Gastroesophageal sphincter (tissue), 4 donors: ENCODE data around the gene KCNJ1. TPM values are rescaled to one million over a fixed set of nuclear protein-coding genes. Genes with fewer than 3 reads are reported as not detected.

Source experiments
- ATAC-seq: fragments of 150-250 bp; one replicate; pipeline ENCODE4 v1.9.1; 2016; ENCODE audit warnings: mild to moderate bottlenecking, moderate library complexity
- H3K27ac ChIP-seq, 4 donors: fragments of 200-600 bp; sonication (generic) in 3 of 4; 1 replicate in 3 of 4; 2 replicates in 1 of 4; pipeline ENCODE4 v1.5.1; 2016 to 2019
- H3K27me3 ChIP-seq: fragments of 200-600 bp; sonication (generic); one replicate; pipeline ENCODE4 v1.5.1; 2019
- H3K36me3 ChIP-seq, 2 donors: fragments of 200-600 bp; sonication (generic); one replicate each; pipeline ENCODE4 v1.5.1; 2019; ENCODE audit warnings: control low read depth in 1 of 2
- H3K4me1 ChIP-seq, 3 donors: fragments of 200-600 bp; sonication (generic); 1 replicate in 2 of 3; 2 replicates in 1 of 3; pipeline ENCODE4 v1.5.1; 2016 to 2019; ENCODE audit warnings: control low read depth in 2 of 3
- H3K4me3 ChIP-seq, 2 donors: fragments of 200-600 bp; sonication (generic); one replicate each; pipeline ENCODE4 v1.5.1; 2019; ENCODE audit warnings: mild to moderate bottlenecking in 1 of 2, moderate library complexity in 1 of 2
- H3K9me3 ChIP-seq, 3 donors: fragments of 200-600 bp; sonication (generic); one replicate each; pipeline ENCODE4 v1.5.1; 2017 to 2019; ENCODE audit warnings: control low read depth in 2 of 3
- EP300 ChIP-seq: sonication (generic); formaldehyde crosslinking; IDR thresholded peaks from one replicate; pipeline ENCODE4 v1.6.1; 2017; ENCODE audit warnings: antibody characterized with exemption, mild to moderate bottlenecking
- POLR2A ChIP-seq, 2 donors: fragments of 450-650 bp; IDR thresholded peaks; one replicate each; pipeline ENCODE4 v1.6.1; 2017; ENCODE audit warnings: antibody characterized with exemption in 2 of 2, mild to moderate bottlenecking in 2 of 2, moderate library complexity in 1 of 2
- POLR2AphosphoS5 ChIP-seq: sonication (generic); formaldehyde crosslinking; IDR thresholded peaks from one replicate; pipeline ENCODE4 v1.6.1; 2017; ENCODE audit warnings: antibody characterized with exemption
- WGBS, 2 donors: methylation state at CpG; one replicate each; pipeline ENCODE4 v1.1.5; 2018; ENCODE audit warnings: low coverage in 1 of 2; 5-methylcytosine and 5-hydroxymethylcytosine counted together
- total RNA-seq, 4 donors: library from RNA; depleted of rRNA; stranded (reverse); fragments of >200 nt; gene quantifications; one replicate each; pipeline ENCODE4 v1.1.0, GENCODE V29; 2016
- TF ChIP-seq, protein P1 (sequence below), 4 experiments: fragments of 200-600 bp in 2 of 4; fragments of 450-650 bp in 2 of 4; sonication (generic) in 1 of 4; IDR thresholded peaks; one replicate each; pipeline ENCODE4 v1.5.1; 2017 to 2019; ENCODE audit warnings: antibody characterized with exemption in 4 of 4, mild to moderate bottlenecking in 2 of 4, moderate library complexity in 2 of 4

The KCNJ1 gene
- total RNA-seq, 4 donors from 2014 or later = 0.27 TPM; not detected in 3

DNA sequence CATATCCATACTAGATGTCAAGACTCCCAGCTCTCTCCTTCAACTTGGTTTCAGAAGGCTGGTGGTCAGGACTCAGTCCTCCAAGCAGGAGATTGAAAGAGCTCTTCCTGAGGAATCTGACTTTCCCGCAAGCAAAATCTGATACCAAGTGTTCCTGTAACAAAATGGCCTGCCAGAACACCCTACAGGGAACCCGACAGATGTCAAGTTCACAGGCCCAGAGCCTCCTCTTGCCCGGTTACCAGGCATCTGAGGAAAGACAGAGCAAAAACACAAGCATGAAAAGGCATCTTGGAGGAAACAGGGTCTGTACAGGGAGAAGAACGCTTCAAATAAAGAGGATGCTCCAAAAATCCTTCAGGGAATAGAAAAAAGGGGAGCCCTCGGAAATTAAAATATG lies 15.4 kb upstream of the KCNJ1 start:
- ATAC-seq = no peak
- 52 to 65% methylated on average over 3 to 5 of the region's 5 CpGs for WGBS, 2 donors
- H3K4me1 ChIP-seq = no peaks in the 10 kb centered on the region
- TF ChIP-seq, protein P1, sequence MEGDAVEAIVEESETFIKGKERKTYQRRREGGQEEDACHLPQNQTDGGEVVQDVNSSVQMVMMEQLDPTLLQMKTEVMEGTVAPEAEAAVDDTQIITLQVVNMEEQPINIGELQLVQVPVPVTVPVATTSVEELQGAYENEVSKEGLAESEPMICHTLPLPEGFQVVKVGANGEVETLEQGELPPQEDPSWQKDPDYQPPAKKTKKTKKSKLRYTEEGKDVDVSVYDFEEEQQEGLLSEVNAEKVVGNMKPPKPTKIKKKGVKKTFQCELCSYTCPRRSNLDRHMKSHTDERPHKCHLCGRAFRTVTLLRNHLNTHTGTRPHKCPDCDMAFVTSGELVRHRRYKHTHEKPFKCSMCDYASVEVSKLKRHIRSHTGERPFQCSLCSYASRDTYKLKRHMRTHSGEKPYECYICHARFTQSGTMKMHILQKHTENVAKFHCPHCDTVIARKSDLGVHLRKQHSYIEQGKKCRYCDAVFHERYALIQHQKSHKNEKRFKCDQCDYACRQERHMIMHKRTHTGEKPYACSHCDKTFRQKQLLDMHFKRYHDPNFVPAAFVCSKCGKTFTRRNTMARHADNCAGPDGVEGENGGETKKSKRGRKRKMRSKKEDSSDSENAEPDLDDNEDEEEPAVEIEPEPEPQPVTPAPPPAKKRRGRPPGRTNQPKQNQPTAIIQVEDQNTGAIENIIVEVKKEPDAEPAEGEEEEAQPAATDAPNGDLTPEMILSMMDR (IDR thresholded peaks at IDR 0.05) = no peak
- TF ChIP-seq POLR2A (IDR thresholded peaks at IDR 0.05) (no peak), EP300 (no peak), POLR2AphosphoS5 (no peak)
- no peak overlapping the region for H3K27ac ChIP-seq
- no peak overlapping the region for H3K4me3 ChIP-seq
- no peaks in the 10 kb centered on the region for H3K36me3 ChIP-seq
- H3K27me3 ChIP-seq = peaks cover 43% of the 10 kb centered on the region
- no peaks in the 10 kb centered on the region for H3K9me3 ChIP-seq

DNA sequence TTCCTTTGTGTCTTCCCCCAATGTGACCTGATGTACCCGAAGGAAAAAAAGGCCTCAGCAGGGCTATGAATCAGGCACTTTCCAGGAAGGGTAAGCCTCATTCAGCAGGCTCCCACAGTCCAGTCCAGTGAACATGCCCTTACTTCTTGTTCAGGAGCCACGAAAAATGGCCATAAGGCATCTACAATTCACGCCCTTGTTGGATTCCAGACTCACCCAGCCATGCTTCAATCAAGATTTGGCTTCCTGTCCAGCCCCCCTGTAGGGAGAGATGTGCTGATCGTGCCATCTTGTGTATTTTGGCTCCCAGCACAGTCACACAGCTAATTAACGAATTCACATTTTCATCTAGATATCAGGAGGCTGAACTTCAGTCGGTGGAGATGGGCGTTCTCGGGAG lies 14.1 kb upstream of the KCNJ1 start:
- ATAC-seq = no peak
- Histone ChIP-seq H3K4me3 (no peak overlapping the region), H3K4me1 (no peaks in the 10 kb centered on the region), H3K27me3 (peaks cover 43% of the 10 kb centered on the region), H3K36me3 (no peaks in the 10 kb centered on the region), H3K27ac (no peak overlapping the region), H3K9me3 (no peaks in the 10 kb centered on the region)
- TF ChIP-seq EP300 = no peak
- no peak for TF ChIP-seq POLR2AphosphoS5
- TF ChIP-seq, protein P1 (IDR thresholded peaks at IDR 0.05) = no peak
- TF ChIP-seq POLR2A (IDR thresholded peaks at IDR 0.05) = no peak
- 84 to 90% methylated on average over 7 to 8 of the region's 8 CpGs for WGBS, 2 donors

DNA sequence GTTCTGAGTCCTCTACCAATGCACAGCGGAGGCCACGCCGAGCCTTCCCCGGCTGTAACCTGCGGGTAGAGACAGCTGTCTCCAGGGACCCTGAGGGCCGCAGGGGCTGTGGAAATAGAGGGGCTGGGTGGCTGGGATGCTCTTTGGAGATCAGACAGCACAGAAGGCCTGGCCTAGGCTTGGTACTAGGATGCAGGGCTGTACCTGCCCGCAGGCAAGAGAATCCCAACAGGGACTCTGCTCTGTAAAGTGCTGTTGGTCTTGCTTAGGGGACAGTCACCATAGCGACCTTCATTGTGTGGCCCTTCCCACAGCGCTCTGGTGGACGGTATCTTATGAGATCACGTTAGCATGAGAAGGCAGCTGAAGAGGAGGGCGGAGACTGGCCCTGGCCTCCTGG lies 12.7 kb upstream of the KCNJ1 start:
- Histone ChIP-seq H3K4me1 (no peaks in the 10 kb centered on the region), H3K36me3 (no peaks in the 10 kb centered on the region), H3K27me3 (peaks cover 43% of the 10 kb centered on the region), H3K27ac (no peak overlapping the region), H3K9me3 (no peaks in the 10 kb centered on the region), H3K4me3 (no peak overlapping the region)
- ATAC-seq = no peak
- 82 to 88% methylated on average over 7 to 9 of the region's 12 CpGs for WGBS, 2 donors
- TF ChIP-seq POLR2AphosphoS5 = no peak
- no peak for TF ChIP-seq EP300
- TF ChIP-seq, protein P1 (IDR thresholded peaks at IDR 0.05) = no peak
- TF ChIP-seq POLR2A (IDR thresholded peaks at IDR 0.05) = no peak

DNA sequence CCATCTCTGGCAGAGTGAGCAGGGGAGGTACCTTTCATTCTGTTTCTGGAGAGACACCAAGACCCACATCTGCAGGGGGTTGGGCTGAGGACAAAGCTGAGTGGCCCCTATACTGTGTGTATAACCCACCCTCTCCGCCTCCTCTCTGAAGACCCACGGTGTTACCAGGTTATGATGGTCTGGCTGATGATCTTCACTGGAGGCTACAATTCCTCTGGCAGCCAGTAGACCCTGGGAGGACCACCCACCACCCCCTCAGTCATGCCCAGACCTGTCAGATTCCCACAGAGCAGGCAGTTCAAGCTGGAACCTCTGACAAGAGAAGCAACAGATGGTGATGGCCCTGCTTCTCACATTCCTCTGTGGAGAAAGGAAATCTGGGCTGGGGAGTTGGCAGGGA lies 11.4 kb upstream of the KCNJ1 start:
- no peak for ATAC-seq
- WGBS, 2 donors = 100% methylated on average over 1 of the region's 2 CpGs; no CpG with 5 or more reads in 1 of the 2 donors
- Histone ChIP-seq H3K4me3 (no peak overlapping the region), H3K27me3 (peaks cover 42% of the 10 kb centered on the region), H3K4me1 (no peaks in the 10 kb centered on the region), H3K36me3 (no peaks in the 10 kb centered on the region), H3K27ac (no peak overlapping the region), H3K9me3 (no peaks in the 10 kb centered on the region)
- TF ChIP-seq EP300 (no peak), POLR2A (IDR thresholded peaks at IDR 0.05) (no peak), POLR2AphosphoS5 (no peak)
- TF ChIP-seq, protein P1 (IDR thresholded peaks at IDR 0.05) = no peak

DNA sequence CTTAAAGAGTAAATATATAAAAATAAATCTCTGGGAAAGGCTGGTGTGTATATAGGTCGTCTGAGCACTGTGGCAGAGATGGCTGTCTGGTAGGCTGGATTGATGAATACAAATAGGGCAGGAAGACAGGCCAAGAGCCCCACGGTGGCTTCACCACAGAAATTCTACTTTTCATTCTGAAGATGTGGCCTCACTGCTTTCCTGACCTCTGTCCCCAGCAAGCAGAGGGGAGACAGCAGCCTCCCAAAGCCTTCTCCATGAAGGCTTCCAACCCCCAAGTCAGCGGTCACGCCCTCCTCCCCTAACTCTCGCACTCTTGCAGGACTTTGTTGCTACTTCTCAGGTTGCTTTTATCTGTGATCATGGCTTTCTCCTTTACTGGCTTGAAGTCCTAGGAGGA lies 10.6 kb upstream of the KCNJ1 start:
- no peaks in the 10 kb centered on the region for H3K4me1 ChIP-seq
- TF ChIP-seq POLR2A (IDR thresholded peaks at IDR 0.05) (no peak), EP300 (no peak), POLR2AphosphoS5 (no peak)
- TF ChIP-seq, protein P1 (IDR thresholded peaks at IDR 0.05) = no peak
- no peak for ATAC-seq
- WGBS, 2 donors = 39 to 64% methylated on average over 2 to 4 of the region's 5 CpGs
- no peak overlapping the region for H3K27ac ChIP-seq
- no peaks in the 10 kb centered on the region for H3K36me3 ChIP-seq
- H3K27me3 ChIP-seq = peaks cover 35% of the 10 kb centered on the region
- no peaks in the 10 kb centered on the region for H3K9me3 ChIP-seq
- no peak overlapping the region for H3K4me3 ChIP-seq
